Iris pigment epithelial cell (primary cell): Measurements from ENCODE around the gene RTTN.
A peak's percentile ranks its signal among the peaks of the same experiment; 100 is the strongest.
"Not testable (repeated sequence)": the region's sequence is repeated elsewhere in the genome, so short reads cannot be mapped to it uniquely, and the experiment has no call there.

Experiments
- DNase-seq: peaks from one replicate; pipeline ENCODE4 v3.0.0-alpha.2; 2011; ENCODE audit warnings: low read depth

Gene RTTN

GRCh38 chr18:70149616-70150301 is 55.7 kb downstream of the RTTN start:
- no peak for DNase-seq

GRCh38 chr18:70149156-70149555 is 56.3 kb downstream of the RTTN start:
- DNase-seq: no peak

- no peak for DNase-seq
These were observed 57.2 kb downstream of the RTTN start for GRCh38 chr18:70148039-70148938.

GRCh38 chr18:70146174-70146573 is 59.3 kb downstream of the RTTN start:
- no peak for DNase-seq

- no peak for DNase-seq
These were observed 63.5 kb downstream of the RTTN start for GRCh38 chr18:70142001-70142400.

GRCh38 chr18:70139138-70139537 is 66.3 kb downstream of the RTTN start:
- no peak for DNase-seq

- no peak for DNase-seq
These were observed 69.9 kb downstream of the RTTN start for GRCh38 chr18:70135604-70136003.

GRCh38 chr18:70132999-70133398 is 72.5 kb downstream of the RTTN start:
- DNase-seq: peak; percentile 97

GRCh38 chr18:70128271-70128670 is 77.2 kb downstream of the RTTN start:
- DNase-seq: no peak

GRCh38 chr18:70127359-70127758 is 78.1 kb downstream of the RTTN start:
- no peak for DNase-seq

GRCh38 chr18:70126832-70127231 is 78.7 kb downstream of the RTTN start:
- DNase-seq: no peak

GRCh38 chr18:70124139-70124538 is 81.3 kb downstream of the RTTN start:
- DNase-seq: no peak

- DNase-seq: no peak
These were observed 83.6 kb downstream of the RTTN start for GRCh38 chr18:70121842-70122241.

- DNase-seq: no peak
These were observed 88.5 kb downstream of the RTTN start for GRCh38 chr18:70116949-70117348.

GRCh38 chr18:70113511-70113910 is 92.0 kb downstream of the RTTN start:
- DNase-seq: no peak

- DNase-seq: no peak
These were observed 94.8 kb downstream of the RTTN start for GRCh38 chr18:70110678-70111077.

- DNase-seq: no peak
These were observed 98.4 kb downstream of the RTTN start for GRCh38 chr18:70107091-70107490.

GRCh38 chr18:70102854-70103253 is 102.6 kb downstream of the RTTN start:
- not testable (repeated sequence) for DNase-seq

- DNase-seq: no peak
These were observed 115.6 kb downstream of the RTTN start for GRCh38 chr18:70089858-70090257.

- DNase-seq: no peak
These were observed 119.4 kb downstream of the RTTN start for GRCh38 chr18:70086085-70086484.

- no peak for DNase-seq
These were observed 119.8 kb downstream of the RTTN start for GRCh38 chr18:70085641-70086040.

- no peak for DNase-seq
These were observed 123.1 kb downstream of the RTTN start for GRCh38 chr18:70082430-70082829.

GRCh38 chr18:70078106-70078505 is 127.4 kb downstream of the RTTN start:
- DNase-seq: no peak
